Muscle of arm (tissue), 12 donors: ENCODE measurements around the gene PER2. TPM values are rescaled to one million over a fixed set of nuclear protein-coding genes. Genes with fewer than 3 reads are reported as not detected.

ENCODE experiments used
- DNase-seq: peaks from one replicate; pipeline ENCODE4 v3.0.0-alpha.2; 2013
- polyA plus RNA-seq, 12 donors: library from polyadenylated mRNA; unstranded; fragments of 120-200 nt; gene quantifications; one replicate each; pipeline ENCODE4 v1.2.1, GENCODE V29; 2013; ENCODE audit not compliant: insufficient read length in 12 of 12

Gene PER2
- polyA plus RNA-seq, 12 donors = 3.6 to 7.9 (median 4.6) TPM; not detected in 1

DNA sequence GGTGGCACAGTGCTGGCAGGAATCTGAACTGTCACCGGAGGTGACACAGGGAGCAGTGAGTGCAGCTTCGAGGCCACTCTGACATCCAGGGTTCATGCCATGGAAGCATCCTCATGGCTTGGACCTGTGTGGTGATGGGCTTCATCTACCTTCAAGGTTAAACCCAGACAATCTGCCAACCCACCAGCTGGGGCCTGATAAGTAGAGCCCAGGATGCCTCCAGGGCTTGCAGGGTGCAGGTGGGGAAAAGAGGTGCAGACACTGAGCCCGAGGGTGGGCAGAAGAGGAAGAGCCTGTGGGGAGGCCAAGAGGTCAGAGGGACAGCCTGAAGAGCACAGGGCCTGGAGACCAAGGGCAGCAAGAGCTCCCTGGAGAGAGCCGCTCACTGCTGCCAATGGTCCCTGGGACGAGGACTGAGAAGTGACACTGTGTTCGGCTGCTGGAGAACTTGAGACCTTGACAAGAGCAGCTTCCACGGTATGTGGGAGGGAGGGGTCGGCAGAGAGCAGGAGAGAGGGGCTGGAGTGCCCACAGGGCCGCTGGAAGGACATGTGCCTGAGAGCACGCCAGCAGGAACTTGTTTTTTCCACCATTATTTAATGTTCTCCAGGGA, 40.5 kb downstream of the PER2 start:
- no peak for DNase-seq

DNA sequence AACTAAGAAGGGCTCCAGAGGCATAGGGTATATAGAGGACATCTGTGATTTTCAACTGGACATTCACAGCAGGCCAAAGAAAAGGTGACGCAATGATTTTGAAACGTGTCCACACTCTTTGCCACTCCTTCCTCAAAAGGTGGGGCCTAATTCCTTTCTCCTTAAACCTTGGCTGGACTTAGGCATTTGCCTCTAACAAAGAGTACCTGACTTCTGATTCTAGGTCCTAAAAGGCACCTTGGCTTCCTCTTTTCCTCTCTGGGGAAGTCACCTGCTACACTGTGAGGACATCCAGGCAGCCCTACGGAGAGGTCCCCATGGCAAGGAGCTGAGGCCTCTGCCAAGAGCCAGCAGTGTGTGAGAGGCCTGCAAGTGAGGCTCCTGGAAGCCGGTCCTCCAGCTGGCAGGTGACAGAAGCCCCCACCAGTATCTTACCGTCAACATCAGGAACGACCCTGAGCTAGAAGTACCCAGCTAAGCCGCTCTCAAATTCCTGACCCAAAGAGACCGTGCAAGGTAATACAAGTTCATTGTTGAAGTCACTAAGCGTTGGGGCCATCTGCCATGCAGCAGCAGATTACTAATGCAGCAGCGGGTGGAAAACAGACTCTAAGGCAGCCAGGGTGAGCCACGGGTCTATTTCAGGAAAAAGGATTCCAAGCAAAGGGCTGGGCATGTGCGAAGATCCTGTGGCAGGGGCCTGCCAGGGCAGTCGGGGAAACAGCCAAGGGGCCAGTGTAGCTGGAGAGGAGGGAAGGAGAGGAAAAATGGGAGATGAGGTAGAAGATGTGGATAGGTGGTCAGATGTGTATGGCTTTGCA, 41.2 kb downstream of the PER2 start:
- DNase-seq = no peak

DNA sequence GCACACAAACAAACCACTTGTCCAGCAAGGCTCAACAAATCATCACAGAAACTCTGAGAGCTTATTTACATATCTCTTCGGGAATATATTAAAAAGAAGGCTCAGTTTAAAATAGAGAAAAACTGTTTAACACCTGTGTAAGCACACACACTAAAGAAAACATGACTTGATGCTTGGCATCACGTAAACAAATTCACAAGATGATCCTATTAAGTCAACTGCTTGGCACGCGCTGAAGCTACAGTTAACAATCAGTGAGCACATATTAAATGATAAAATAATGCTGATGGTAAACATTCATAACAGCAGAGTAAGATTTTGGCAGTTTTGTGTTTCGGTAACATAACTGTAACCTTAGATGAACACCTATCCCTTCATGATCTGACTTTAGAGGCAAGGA, 44.3 kb downstream of the PER2 start:
- DNase-seq = no peak

DNA sequence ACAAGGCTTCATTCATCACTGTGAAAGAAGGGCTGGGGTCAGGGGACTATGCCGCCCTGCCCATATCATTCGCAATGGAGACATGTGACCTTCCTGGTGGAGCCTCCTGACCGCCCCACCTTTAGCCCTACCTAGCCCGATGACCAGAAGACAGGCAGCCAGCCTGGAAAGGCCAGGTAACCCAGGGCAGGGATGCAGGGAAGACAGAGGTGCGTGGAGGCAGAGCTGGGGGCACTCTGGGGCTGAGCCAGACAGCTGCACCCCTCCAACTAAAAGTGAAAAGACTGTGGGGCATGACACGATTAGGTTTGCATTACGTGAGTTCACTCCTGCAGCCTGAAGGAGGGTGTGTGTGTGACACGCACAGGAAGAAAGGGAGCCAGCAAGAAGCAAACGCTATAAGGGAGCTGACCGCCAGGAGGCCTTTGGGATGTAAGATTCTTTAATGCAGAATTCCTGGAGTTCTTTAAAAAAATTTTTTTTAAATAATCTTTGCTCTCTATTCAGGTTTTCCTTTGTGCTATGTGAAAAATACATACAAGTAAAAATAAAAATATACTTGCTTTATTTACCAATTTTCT, 44.8 kb downstream of the PER2 start:
- DNase-seq = no peak

DNA sequence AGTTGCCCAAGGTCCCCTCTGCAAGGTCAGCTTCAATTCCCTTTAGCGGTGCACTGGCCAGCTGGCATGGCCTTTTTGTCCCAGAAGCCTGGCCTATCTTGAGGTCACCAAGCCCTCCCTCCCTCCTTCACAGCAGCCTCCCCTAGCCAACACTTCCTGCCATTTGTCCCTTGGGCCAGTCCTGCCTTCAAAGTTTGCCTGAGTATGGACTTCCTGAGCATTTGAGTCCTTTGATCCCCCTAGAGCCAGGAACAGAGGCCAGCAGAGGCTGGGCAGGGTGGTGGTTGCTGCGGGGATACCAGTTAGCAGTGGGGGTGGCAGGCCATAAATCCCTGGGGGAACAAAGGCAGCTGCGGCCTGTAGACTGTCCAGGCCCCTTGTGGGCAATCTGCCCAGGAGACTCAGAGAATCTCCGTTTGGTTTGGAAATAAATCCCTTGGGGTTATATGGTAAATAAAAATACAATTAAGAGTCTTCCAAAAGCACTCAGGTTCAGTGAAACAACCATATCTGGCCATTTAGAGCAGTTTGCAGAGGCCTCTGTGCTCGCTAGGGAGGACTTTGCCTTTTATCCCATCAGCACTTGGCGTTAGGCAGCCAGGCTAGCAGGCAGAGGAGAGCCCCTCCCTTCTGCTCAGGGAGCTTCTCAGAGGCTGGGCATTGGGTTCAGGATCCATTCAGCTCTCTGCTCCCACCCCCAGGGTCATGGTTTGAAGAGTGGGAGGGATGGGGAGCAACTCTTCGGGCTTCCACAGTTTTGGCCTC, 45.5 kb downstream of the PER2 start:
- no peak for DNase-seq

DNA sequence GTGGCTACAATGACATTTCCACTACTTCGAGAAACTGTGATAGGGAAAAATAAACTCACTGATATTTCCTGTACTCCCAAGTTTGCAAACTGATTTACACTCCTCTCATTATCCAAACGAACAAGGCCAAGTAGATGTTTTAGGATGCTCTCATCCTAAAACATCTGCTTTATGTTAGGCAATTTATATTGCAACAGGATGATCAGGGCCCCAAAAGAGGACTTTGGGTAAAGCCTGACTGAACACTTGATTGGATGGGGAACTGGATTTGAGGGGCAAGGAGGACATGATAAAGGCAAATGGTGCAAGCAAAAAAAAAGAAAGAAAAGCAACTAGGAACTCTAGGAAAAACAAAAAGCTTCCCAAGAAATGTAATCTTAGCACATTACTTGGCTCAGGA, 46.4 kb downstream of the PER2 start:
- no peak for DNase-seq

DNA sequence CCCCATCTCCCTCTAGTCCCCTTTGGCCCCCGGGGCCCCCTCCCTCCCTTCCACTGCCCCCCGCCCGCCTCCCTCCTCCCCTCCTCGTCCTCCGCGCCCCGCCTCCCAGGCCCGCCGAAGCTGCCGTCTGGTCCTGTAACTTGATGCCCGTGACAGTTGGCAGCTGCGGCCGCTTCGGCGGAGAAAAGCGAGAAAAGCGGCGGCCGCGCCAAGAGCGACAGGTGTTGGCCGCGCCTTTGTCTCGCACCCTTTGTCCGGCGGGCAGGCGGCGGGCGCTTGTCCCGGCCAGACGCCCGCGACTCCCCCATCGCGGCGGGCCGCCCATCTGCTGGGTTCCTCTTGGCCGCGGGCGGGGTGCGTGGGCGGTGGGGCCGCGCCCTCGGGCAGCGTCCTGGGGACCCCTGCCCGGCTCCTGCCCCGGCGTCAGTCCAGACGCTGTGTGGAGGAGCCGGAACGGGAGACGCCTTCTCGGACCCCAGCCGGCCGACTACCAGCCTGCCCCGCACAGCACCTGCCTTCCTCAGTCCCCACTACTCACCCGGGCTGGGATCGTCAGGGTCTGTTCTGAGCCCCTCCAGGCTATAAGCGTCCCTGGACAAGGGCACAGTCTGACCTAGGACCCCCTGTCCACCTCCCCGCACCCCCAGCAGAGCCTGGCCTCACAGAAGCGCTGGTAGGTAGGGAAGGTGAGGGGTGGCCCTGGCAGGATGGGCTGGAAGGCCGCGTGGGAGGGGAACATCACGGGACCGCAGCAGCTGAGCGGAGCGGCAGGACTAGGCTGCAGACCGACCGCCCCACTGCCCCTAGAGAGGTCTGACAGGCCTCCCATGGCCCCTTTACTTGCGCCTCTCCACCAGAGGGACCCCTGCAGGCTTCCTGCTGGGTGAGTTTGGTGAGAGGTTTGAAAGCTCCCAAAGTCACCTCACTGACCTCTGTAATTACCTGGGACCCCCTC, 47.4 kb downstream of the PER2 start:
- DNase-seq = peak; percentile 64

DNA sequence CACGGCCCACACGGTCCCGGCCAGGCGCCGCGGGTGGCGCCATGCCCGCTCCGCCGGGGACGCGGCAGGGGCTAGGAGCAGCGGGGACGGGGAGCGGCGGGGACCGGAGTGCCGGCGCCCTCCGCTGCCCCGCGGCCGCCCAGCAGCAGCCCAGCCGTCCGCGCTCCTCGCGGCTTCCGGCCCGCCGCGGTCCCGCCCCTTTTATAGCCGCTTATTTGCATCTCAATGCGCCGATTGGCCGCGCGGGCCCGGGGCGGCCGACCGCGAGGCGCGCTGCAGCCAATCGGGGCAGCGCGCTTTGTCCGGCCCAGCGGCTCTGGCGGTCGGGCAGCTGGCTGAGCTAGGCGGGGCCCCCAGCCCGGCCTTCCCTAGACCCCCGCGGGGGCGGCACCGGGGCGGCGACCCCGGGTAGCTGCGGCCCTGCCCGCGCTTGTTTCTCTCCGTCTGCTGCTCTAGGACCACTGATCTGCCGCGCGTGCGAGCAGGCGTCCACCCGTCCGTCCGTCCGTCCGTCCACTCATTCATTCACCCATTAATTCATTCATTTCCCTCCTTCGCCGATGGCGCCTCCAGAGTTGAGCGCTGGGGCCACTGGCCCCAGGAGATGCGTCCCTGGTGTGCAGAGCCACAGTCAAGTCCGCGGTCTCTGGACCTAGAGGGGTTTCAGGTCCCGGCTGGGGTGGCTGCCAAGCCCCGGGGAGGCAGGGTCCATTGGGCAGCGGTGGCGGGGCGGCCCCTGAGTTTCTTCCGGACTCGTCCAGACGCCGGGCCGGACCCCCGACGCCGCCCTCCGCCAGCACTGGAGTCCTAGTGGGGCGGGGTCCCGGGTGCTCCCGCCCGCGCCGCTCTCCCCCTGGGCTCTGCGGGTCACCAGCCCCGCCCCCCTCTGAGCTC, 48.3 kb downstream of the PER2 start, which contains the start of gene HES6:
HES6 (minus strand) TSS at position 176 of the 894 bp plus-strand sequence; CDS start at position 43, 133 bp downstream.
- DNase-seq = peak; percentile 85

DNA sequence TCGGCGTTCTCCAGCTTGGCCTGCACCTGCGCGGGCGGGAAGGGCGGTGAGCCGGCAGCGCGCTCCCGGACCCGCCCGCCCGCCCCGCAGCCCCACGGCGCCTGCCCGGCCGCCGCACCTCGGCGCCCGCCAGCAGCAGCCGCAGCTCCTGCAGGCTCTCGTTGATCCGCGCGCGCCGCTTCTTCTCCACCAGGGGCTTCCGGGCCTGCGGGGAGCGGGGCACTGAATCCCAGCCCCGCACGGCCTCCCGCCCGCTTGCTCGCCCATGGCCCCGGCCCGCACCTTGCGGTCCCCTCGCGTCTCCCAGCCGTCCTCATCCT, 48.9 kb downstream of the PER2 start:
- no peak for DNase-seq

DNA sequence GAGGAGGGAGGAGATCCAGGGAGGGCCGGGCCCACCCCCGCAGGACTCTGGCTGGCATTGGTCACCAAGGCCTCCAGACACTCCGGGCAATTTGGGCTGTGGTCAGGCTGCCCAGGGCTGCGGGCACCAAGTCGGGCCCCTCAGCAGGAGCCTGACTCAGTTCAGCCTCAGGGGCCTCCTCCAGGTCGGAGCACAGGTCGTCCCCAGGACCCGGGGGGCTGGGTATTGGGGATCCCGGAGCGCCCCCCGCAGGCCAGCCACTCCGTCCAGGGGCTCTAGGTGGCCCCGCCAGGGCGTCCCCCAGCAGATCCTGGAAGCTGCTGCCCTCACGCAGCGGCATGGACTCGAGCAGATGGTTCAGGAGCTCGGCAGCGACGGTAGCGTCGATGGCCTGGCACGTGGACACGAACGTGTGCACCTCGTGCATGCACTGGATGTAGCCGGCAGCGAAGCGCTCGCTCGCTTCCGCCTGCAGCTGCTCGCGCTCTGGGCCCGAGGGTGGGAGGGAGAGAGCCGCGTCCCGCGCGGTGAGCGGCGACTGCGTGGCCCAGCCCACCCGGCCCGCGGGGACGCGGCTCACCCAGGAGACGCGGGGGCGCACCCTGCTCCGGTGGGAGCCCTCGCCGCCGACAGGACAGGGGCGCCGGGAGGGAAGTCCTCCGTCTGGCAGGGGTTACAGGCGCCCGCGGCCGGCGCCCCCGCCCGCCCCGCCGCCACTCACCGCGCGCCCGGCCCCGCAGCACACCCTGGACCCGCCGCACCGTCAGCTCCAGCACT, 49.5 kb downstream of the PER2 start:
- no peak for DNase-seq

DNA sequence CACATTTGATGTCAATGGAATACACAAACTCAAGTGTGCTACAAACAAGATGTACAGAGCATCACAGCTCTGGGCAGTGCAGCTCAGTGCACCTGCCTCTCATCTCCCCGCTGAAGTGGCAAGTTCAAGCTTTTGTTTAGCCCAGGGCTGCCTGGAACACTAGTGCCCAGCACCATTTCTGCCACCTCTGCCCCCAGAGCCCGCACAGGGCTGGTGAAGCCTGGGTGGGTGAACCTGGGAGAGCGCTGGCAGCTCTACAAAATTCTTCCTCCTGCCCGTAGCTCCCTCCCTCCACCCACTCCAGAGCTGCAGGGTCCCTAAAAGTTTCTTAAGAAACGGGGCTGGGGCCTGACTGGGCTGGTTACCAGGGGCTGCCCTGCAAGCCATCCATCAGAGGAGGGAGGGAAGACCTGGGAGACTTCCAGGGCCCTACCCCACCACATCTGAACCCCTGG, 50.1 kb downstream of the PER2 start:
- DNase-seq = no peak

DNA sequence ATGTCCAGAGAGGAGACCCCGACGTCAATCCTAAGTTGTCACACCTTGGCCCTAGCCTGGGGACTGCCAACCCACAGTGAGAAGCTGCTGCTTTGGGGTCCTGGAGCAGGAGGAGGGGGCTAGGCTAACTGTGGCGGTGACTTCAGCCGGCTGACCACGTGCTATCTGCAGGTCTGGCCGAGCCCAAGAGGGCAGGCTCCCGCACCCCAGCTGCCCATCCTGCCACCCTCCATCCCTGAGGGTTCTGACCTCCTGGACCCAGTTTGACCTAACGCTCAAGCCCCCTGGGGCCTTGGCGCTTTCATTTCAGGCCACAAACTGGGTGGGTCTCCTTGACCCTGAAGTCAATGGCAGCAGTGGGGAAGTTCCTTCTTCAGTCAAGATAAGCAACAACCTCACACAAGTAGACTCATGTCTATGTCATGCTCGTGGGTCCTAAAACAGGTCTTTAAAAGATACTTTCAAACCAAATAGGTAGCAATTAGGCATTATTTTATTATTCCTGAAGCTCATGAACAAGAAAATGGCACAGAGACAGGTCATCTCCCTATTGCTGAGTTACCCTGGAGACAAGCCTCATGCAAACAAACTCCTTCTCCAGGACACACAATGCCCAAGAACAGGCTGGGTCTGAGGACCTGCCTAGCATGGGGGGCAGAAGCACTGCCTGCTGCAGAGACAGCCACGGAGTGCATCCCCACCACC, 50.8 kb downstream of the PER2 start:
- DNase-seq = no peak

DNA sequence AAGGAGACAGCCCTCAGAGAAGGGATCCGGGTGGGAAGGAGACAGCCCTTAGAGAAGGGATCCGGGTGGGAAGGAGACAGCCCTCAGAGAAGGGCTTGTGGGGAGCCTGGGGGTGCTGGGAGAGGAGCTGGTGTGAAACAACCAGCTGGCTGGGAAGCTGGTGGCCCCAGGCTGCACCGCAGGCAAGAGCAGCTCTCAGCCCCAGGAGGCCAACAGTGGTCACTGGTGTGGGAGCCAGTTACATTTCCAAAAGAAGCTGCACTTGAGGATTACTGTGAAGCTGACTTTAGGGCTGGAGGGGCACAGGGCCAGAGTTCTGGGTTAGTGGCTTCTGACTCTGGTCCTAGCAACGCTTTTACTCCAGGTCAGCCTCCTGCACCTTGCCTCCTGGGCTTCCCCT, 51.8 kb downstream of the PER2 start:
- no peak for DNase-seq

DNA sequence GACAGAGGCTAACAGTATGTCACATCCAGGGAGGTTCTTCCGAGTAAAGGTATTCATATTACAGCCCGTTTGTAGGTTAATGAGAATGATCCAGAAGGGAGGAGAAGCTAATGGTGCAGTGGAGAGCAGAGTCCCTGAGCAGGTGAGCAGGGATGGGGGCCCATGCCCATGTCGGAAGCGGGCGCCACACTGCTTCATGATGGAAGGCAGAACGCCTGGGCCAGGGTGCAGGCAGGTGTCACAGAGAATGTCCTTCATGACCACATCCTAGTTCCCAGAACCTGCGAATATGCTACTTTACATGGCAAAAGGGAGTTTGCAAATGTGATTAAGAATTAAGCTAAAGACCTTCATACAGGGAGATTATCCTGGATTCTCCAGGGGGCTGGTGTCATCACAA, 52.6 kb downstream of the PER2 start:
- DNase-seq = no peak

DNA sequence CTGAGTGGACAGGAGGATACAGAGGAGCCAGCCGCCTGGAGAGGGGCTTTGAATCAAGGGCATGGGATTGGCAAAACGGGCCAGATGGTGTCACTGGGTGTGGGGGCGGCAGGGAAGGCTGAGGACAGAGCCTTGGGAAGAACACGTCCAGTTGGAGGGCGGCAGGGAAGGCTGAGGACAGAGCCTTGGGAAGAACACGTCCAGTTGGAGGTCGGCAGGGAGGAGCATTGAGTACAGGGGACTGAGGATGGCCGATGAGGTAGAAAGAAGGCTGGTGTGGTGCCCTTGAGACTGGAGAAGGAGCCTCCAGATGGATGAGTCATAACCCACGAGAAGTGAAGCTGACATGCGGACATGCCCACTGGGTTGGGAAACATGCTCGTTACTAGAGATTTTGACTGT, 53.1 kb downstream of the PER2 start:
- DNase-seq = no peak

DNA sequence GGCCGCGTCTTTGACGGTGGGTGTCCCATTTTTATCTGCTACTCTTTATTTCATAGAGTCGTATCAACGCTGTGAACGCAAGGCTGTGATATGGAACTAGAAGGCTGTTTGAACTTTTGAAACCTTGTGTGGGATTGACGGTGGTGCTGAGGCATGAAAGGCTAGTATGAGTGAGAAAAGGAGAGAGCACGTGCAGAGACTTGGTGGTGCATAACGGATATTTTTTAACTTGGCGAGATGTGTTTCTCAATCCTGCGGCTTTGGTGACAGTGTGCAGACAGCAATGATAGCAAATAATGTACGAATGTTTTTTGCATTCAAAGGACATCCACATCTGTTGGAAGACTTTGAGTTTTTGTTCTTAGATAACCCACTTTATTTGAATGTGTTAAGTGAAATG, 54.8 kb downstream of the PER2 start:
- DNase-seq = no peak

DNA sequence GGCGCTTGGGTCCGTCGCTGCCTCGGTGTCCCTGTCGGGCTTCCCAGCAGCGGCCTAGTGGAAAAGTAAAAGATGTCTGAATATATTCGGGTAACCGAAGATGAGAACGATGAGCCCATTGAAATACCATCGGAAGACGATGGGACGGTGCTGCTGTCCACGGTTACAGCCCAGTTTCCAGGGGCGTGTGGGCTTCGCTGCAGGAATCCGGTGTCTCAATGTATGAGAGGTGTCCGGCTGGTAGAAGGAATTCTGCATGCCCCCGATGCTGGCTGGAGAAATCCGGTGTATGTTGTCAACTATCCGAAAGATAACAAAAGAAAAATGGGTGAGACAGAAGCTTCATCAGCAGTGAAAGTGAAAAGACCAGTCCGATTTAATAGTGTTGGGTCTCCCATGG, 56.6 kb downstream of the PER2 start:
- DNase-seq = no peak

DNA sequence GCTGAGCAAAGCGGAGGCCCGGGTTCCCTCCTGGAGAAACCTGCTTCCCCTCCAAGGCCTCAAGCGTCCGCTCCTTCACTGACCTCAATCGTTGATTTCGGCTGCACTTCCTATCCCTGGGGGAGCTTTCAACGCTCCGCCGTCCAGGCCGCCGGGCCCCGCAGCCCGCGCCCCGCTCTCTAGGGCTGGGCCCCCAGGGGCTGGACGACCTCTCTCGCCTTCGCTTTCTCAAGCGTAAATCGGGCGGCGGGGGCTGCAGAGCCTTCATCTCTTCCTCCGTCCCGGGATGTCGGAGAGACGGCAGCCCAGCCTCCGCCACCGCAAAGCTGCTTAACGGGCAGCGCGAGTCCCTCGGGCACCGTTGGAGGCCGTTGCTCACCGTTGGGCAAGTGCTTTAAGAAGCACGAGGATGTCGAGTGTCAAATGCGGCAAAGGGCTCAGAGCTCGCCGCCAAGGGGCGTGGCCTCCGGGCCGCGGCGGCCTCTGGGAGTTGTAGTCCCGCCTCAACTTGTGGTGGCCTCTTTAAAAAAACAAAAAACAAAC, 57.1 kb downstream of the PER2 start:
- DNase-seq = peak; percentile 69
